GM23338 (cell line): ENCODE data around the gene CENPO. TPM values are rescaled to one million over a fixed set of nuclear protein-coding genes. Genes with fewer than 3 reads are reported as not detected.

Experiments used
- ATAC-seq: fragments of 200-7000 bp; cut with Tn5 transposase; 3 replicates; pipeline ENCODE4 v1.9.1; 2020
- DNase-seq: peaks from one replicate; pipeline ENCODE4 v3.0.0-alpha.2; 2015; ENCODE audit warnings: low spot score
- H2AFZ ChIP-seq: fragments of 200-600 bp; sonication (generic); 2 replicates; pipeline ENCODE4 v1.8.0; 2016; ENCODE audit warnings: antibody characterized with exemption, mild to moderate bottlenecking, moderate library complexity
- H3F3A ChIP-seq: fragments of 200-600 bp; sonication (generic); replicated peaks from 2 replicates; pipeline ENCODE4 v1.8.0; 2017; ENCODE audit warnings: antibody characterized with exemption, mixed run types, low read depth
- H3K27ac ChIP-seq: fragments of 200-600 bp; sonication (generic); 2 replicates; pipeline ENCODE4 v1.6.1; 2016; ENCODE audit warnings: low read depth
- H3K27me3 ChIP-seq: fragments of 200-600 bp; sonication (generic); 2 replicates; pipeline ENCODE4 v1.8.0; 2016; ENCODE audit warnings: mild to moderate bottlenecking, mixed run types, moderate library complexity; ENCODE audit not compliant: insufficient read depth
- H3K36me3 ChIP-seq: fragments of 200-600 bp; sonication (generic); 2 replicates; pipeline ENCODE4 v1.8.0; 2016; ENCODE audit warnings: mild to moderate bottlenecking; ENCODE audit not compliant: insufficient read depth
- H3K4me1 ChIP-seq: fragments of 200-600 bp; sonication (generic); 2 replicates; pipeline ENCODE4 v1.8.0; 2016; ENCODE audit warnings: mild to moderate bottlenecking, moderate library complexity; ENCODE audit not compliant: insufficient read depth
- H3K4me2 ChIP-seq: fragments of 200-600 bp; sonication (generic); 2 replicates; pipeline ENCODE4 v1.7.1; 2017; ENCODE audit warnings: mixed run types
- H3K4me3 ChIP-seq: fragments of 200-600 bp; sonication (generic); 2 replicates; pipeline ENCODE4 v1.6.1; 2016; ENCODE audit warnings: mixed run types
- H3K79me2 ChIP-seq: fragments of 200-600 bp; sonication (generic); replicated peaks from 2 replicates; pipeline ENCODE4 v1.8.0; 2017; ENCODE audit warnings: mild to moderate bottlenecking; ENCODE audit not compliant: insufficient read depth
- H3K9me2 ChIP-seq: fragments of 200-600 bp; sonication (generic); 2 replicates; pipeline ENCODE4 v1.8.0; 2017; ENCODE audit not compliant: insufficient read depth
- H4K20me1 ChIP-seq: fragments of 200-600 bp; sonication (generic); replicated peaks from 2 replicates; pipeline ENCODE4 v1.8.0; 2017; ENCODE audit warnings: mild to moderate bottlenecking; ENCODE audit not compliant: insufficient read depth
- H3K27ac Mint-ChIP-seq: 2 replicates; pipeline ENCODE4 v1.8.0; 2020; ENCODE audit warnings: inconsistent platforms, mild to moderate bottlenecking, moderate library complexity, mixed read lengths
- H3K27me3 Mint-ChIP-seq: 3 replicates; pipeline ENCODE4 v1.8.0; 2022; ENCODE audit warnings: low read depth, mild to moderate bottlenecking, moderate library complexity, mixed read lengths, inconsistent platforms; ENCODE audit not compliant: insufficient read depth, poor library complexity
- H3K36me3 Mint-ChIP-seq: 3 replicates; pipeline ENCODE4 v1.8.0; 2021; ENCODE audit warnings: low read depth, mild to moderate bottlenecking, inconsistent platforms, moderate library complexity, mixed read lengths
- H3K4me1 Mint-ChIP-seq: 3 replicates; pipeline ENCODE4 v1.8.0; 2020; ENCODE audit warnings: mild to moderate bottlenecking, inconsistent platforms, mixed read lengths
- H3K4me3 Mint-ChIP-seq: 3 replicates; pipeline ENCODE4 v1.8.0; 2021; ENCODE audit warnings: moderate library complexity, mild to moderate bottlenecking, inconsistent platforms, mixed read lengths
- H3K9me3 Mint-ChIP-seq: 3 replicates; pipeline ENCODE4 v1.8.0; 2020; ENCODE audit warnings: moderate library complexity, mild to moderate bottlenecking, inconsistent platforms, mixed read lengths
- CREB1 ChIP-seq: fragments of 250-450 bp; sonication (Bioruptor Pico); IDR thresholded peaks from 2 replicates; pipeline ENCODE4 v1.5.0; 2020; ENCODE audit warnings: low read depth, mild to moderate bottlenecking, moderate library complexity
- EZH2 ChIP-seq: fragments of 200-600 bp; sonication (generic); IDR thresholded peaks from one replicate; pipeline ENCODE4 v1.8.0; 2017; ENCODE audit warnings: antibody characterized with exemption, mild to moderate bottlenecking, low read depth; ENCODE audit not compliant: unreplicated experiment
- JUNB ChIP-seq: IDR thresholded peaks from one replicate; pipeline ENCODE4 v1.6.1; 2016; ENCODE audit warnings: antibody characterized with exemption; ENCODE audit not compliant: unreplicated experiment
- NANOG ChIP-seq: IDR thresholded peaks from 2 replicates; pipeline ENCODE4 v1.6.1; 2016; ENCODE audit warnings: antibody characterized with exemption, borderline replicate concordance
- STAT1 ChIP-seq: IDR thresholded peaks from one replicate; pipeline ENCODE4 v1.6.1; 2016; ENCODE audit warnings: antibody characterized with exemption; ENCODE audit not compliant: unreplicated experiment
- ZNF114 ChIP-seq: fragments of 250-450 bp; sonication (Bioruptor Pico); IDR thresholded peaks from 2 replicates; pipeline ENCODE4 v1.5.0; 2020; ENCODE audit warnings: mild to moderate bottlenecking, moderate library complexity
- ZNF331 ChIP-seq: fragments of 250-450 bp; sonication (Bioruptor Pico); IDR thresholded peaks from 2 replicates; pipeline ENCODE4 v1.5.0; 2020; ENCODE audit warnings: low read depth, mild to moderate bottlenecking, moderate library complexity
- polyA plus RNA-seq: library from polyadenylated mRNA; unstranded; fragments of >200 nt; fragmentation: Nextera tagmentation; extraction: Ambion mirVana; gene quantifications from 2 replicates; pipeline ENCODE4 v1.2.1, GENCODE V29; 2016
- total RNA-seq: library from RNA; depleted of rRNA; stranded (reverse); fragments of >200 nt; shearing (Covaris generic); gene quantifications from 2 replicates; pipeline ENCODE4 v1.2.3, GENCODE V29; 2014
- TF ChIP-seq, protein P1 (sequence below): IDR thresholded peaks from one replicate; pipeline ENCODE4 v1.6.1; 2018; ENCODE audit warnings: antibody characterized with exemption; ENCODE audit not compliant: unreplicated experiment
- TF ChIP-seq, protein P2 (sequence below), 2 experiments: fragments of 200-600 bp in 1 of 2; sonication (generic) in 1 of 2; conservative IDR thresholded peaks; 2 replicates each; pipeline versions ENCODE4 v1.5.1 to v1.6.1; 2016 to 2017; ENCODE audit warnings: antibody characterized with exemption in 2 of 2, low read depth in 2 of 2, mild to moderate bottlenecking in 2 of 2, moderate library complexity in 1 of 2
- TF ChIP-seq, protein P3 (sequence below): IDR thresholded peaks from 2 replicates; pipeline ENCODE4 v1.6.1; 2016; ENCODE audit warnings: antibody characterized with exemption

CENPO gene
- total and polyA plus RNA-seq, 2 experiments from 2014 or later = 27.0 to 44.7 TPM

DNA sequence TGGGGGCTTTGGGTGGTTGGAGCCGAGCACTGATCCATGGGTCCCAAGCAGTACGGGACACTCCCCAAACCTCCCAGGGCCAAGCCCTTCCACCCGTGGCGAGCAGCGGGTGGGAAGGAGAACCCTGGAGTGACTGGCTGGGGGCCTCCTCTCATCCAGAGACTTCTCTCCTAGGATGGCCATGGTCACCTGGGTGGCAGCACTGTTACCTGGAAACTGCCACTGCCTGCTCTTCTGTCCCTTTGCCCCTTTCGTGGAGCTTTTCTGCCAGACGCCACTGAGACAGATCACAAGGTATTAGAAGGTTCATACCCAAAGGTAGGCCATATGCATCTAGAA is 26.9 kb downstream of the CENPO start:
- Histone ChIP-seq H3K27me3 (no peaks in the 10 kb centered on the region), H3K36me3 (peaks cover 23% of the 10 kb centered on the region; the same call in 1 of the 2 replicates), H3K79me2 (0 out of 2 replicates have a peak, but pooled peaks cover 5% of the 10 kb centered on the region), H3K9me2 (no peaks in the 10 kb centered on the region; the same call in 1 of the 2 replicates), H2AFZ (no peak overlapping the region), H4K20me1 (0 out of 2 replicates have a peak, but pooled peaks cover 6% of the 10 kb centered on the region), H3K4me1 (peaks cover 22% of the 10 kb centered on the region), H3K4me2 (no peak overlapping the region), H3K4me3 (no peak overlapping the region), H3K27ac (peak overlapping the region; percentile 81; the same call in 1 of the 2 replicates), H3F3A (peaks cover 16% of the 10 kb centered on the region; the same call in 1 of the 2 replicates)
- H3K27ac Mint-ChIP-seq = no peak overlapping the region
- peaks cover 25% of the 10 kb centered on the region for H3K27me3 Mint-ChIP-seq
- peaks cover 98% of the 10 kb centered on the region for H3K36me3 Mint-ChIP-seq
- TF ChIP-seq STAT1 (no peak), EZH2 (no peak), CREB1 (no peak), ZNF114 (CRISPR knock-in tag) (no peak), NANOG (no peak), ZNF331 (CRISPR knock-in tag) (no peak), JUNB (no peak)
- TF ChIP-seq, protein P1, sequence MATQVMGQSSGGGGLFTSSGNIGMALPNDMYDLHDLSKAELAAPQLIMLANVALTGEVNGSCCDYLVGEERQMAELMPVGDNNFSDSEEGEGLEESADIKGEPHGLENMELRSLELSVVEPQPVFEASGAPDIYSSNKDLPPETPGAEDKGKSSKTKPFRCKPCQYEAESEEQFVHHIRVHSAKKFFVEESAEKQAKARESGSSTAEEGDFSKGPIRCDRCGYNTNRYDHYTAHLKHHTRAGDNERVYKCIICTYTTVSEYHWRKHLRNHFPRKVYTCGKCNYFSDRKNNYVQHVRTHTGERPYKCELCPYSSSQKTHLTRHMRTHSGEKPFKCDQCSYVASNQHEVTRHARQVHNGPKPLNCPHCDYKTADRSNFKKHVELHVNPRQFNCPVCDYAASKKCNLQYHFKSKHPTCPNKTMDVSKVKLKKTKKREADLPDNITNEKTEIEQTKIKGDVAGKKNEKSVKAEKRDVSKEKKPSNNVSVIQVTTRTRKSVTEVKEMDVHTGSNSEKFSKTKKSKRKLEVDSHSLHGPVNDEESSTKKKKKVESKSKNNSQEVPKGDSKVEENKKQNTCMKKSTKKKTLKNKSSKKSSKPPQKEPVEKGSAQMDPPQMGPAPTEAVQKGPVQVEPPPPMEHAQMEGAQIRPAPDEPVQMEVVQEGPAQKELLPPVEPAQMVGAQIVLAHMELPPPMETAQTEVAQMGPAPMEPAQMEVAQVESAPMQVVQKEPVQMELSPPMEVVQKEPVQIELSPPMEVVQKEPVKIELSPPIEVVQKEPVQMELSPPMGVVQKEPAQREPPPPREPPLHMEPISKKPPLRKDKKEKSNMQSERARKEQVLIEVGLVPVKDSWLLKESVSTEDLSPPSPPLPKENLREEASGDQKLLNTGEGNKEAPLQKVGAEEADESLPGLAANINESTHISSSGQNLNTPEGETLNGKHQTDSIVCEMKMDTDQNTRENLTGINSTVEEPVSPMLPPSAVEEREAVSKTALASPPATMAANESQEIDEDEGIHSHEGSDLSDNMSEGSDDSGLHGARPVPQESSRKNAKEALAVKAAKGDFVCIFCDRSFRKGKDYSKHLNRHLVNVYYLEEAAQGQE = no peak
- TF ChIP-seq, protein P2, sequence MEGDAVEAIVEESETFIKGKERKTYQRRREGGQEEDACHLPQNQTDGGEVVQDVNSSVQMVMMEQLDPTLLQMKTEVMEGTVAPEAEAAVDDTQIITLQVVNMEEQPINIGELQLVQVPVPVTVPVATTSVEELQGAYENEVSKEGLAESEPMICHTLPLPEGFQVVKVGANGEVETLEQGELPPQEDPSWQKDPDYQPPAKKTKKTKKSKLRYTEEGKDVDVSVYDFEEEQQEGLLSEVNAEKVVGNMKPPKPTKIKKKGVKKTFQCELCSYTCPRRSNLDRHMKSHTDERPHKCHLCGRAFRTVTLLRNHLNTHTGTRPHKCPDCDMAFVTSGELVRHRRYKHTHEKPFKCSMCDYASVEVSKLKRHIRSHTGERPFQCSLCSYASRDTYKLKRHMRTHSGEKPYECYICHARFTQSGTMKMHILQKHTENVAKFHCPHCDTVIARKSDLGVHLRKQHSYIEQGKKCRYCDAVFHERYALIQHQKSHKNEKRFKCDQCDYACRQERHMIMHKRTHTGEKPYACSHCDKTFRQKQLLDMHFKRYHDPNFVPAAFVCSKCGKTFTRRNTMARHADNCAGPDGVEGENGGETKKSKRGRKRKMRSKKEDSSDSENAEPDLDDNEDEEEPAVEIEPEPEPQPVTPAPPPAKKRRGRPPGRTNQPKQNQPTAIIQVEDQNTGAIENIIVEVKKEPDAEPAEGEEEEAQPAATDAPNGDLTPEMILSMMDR (conservative IDR thresholded peaks at IDR 0.05; ENCODE audit: low read depth in 2 of 2) = no peak
- TF ChIP-seq, protein P3, sequence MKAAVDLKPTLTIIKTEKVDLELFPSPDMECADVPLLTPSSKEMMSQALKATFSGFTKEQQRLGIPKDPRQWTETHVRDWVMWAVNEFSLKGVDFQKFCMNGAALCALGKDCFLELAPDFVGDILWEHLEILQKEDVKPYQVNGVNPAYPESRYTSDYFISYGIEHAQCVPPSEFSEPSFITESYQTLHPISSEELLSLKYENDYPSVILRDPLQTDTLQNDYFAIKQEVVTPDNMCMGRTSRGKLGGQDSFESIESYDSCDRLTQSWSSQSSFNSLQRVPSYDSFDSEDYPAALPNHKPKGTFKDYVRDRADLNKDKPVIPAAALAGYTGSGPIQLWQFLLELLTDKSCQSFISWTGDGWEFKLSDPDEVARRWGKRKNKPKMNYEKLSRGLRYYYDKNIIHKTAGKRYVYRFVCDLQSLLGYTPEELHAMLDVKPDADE = no peak
- DNase-seq (no peak), ATAC-seq (no peak)
- H3K4me3 Mint-ChIP-seq = no peak overlapping the region
- H3K9me3 Mint-ChIP-seq = no peaks in the 10 kb centered on the region
- H3K4me1 Mint-ChIP-seq = peaks cover 29% of the 10 kb centered on the region
